ENCODE data around the gene RGMA.

RGMA gene, protein sequence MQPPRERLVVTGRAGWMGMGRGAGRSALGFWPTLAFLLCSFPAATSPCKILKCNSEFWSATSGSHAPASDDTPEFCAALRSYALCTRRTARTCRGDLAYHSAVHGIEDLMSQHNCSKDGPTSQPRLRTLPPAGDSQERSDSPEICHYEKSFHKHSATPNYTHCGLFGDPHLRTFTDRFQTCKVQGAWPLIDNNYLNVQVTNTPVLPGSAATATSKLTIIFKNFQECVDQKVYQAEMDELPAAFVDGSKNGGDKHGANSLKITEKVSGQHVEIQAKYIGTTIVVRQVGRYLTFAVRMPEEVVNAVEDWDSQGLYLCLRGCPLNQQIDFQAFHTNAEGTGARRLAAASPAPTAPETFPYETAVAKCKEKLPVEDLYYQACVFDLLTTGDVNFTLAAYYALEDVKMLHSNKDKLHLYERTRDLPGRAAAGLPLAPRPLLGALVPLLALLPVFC

DNA sequence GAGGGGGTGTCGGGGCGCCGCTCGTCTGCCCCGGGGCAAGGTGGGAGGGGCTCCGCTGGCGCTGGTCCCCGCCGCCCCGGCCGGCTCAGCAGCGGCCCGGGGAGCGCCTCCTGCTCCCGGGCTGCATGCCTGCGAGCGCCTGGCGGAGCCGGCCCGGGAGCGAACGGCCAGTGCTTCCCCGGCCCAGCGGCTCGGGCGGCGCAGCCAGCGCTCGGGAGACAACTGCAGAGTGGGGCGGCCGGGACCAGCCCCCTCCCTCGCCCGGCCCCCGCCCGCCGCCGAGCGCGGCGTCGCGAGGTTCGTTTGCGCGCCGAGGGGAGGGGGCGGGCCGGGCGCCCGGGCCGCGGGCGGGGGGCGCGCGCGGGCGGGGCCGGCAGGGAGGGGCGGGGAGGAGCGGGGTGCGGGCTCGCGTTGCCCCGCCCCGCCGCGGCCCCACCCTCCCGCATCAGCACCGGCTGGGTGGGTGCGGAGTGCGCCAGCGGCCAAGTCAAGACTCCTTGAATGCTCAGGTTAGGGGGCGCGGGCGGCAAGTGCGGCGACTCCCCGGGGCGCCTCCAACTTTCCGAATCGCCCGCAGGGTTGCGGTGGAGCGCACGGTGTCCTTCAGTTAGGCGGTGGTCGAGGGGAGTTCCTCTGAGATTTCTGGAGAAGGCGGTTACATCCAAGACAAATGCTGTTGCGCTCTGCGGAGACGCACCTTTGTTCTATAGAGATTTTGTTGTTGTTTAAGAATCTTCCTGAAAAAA, at the start of gene RGMA:
TSS of gene RGMA (minus strand) at position 231 of the 746 bp plus-strand sequence. CDS start 279 bp downstream, outside the sequence.
- no peak for DNase-seq

DNA sequence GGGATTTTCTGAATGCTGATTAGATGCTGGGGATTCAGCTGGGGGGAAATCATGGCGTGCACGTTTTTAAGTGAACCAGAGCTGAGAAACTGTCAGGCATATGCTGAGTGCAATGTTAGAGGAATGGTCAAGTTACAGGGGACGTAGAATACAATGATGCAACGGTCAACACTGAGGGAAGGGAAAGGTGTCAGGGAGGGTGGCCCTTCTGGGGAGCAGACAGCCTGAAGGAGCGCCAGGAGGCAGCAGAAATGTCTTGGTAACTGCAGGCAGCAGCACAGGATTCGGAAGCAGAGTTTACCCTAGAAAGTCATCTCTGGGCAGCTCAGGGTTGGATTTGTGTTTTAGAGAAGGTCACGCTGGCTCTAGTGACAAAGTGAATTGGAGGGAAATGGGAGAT, 47.6 kb upstream of the RGMA start:
- no peak for DNase-seq

DNA sequence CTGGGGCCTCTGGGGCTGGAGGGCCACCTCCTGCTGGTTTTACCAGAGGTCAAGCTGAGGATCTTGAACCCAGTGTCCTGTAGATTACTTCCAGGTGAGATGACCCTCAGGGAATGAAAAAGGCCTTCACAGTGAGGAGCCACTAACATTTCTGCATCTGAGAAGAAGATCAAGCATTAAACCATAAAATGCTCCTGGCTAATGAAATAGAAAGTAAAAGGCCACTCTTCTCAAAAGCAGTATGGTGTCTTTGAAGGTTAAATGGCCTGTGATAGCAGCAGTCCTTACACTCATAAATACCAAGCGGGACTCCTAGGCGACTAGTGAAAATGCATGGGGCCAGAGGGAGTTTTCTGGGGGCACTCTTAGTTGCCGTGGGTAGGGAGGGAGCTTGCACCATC, 47.0 kb upstream of the RGMA start:
- no peak for DNase-seq

DNA sequence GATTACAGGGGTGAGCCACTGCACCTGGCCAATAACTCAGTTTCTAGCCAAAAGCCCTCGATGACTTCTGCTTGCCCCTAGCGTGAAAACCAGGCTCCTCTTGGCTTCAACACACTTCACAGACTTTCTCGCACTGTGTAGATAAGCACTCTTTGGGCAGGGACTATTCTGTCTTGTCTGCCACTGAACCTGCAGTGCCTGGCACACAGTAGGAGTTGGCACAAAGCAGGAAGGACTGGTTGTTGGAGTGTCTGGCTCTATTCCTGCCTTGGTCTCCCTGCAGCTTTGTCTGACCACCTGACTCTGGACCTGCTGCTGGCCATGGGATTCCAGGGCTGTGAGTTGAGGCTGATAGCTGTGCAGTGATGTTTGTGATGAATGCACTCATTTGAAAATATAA, 46.4 kb upstream of the RGMA start:
- no peak for DNase-seq

DNA sequence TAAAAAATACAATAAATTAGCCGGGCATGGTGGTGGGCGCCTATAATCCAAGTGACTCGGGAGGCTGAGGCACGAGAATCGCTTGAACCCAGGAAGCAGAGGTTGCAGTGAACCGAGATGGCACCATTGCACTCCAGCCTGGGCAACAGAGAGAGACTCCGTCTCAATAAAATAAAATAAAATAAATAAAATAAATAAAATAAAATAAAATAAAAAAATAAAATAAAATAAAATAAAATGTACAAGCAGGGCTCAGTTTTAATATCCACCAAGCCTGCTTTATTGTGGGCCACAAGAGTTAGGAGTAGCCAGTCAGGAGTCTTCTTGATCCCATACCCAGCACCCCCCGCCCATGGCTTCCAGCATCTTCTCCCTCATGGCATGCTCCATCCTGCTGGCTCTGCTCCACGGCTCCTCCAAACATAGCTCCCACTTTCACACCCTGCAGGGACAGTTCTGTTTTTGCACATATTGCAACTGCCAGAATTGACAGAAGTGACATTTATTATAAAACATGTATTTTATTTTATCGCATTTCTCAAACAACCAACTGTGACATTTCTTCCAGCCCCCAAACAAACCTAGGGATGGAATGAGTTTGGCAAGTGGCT, 42.6 kb upstream of the RGMA start:
- DNase-seq = no peak

DNA sequence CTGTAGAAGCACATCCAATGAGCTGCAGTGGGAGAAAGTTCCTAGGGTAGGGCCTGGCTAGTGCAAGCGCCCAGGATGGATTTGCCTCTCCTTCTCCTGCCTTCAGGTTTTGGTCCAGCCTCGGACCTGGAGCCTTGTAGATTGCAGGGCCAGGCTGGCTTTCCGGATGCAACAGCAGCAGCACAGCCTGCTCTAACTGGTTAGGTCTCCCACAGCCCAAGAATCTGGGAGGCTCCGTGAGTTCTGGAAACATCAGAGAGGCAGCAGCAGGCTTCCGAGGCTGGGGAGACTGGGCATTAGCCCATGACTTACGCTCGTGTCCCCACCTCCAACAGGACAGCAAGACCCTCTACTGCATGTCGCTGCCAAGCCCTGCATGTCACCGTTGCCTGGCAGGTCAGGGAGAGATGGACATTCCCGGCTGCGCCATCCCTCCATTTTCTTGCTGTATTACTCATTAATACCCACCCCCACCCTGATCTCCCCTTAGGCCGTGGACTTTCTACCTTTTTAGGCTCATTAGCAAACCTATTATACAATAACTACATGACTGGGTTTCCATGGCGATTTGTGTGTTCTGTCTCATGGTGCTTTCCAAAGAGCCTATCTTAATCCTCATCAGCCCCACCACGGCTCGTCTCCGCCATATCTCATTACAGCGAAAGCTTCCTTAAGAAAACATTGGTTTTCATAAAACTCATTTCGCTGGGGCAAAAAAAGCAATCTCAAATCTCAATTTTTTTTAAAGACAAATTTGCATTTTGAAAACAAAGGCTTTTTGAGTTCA, 40.9 kb upstream of the RGMA start:
- no peak for DNase-seq

DNA sequence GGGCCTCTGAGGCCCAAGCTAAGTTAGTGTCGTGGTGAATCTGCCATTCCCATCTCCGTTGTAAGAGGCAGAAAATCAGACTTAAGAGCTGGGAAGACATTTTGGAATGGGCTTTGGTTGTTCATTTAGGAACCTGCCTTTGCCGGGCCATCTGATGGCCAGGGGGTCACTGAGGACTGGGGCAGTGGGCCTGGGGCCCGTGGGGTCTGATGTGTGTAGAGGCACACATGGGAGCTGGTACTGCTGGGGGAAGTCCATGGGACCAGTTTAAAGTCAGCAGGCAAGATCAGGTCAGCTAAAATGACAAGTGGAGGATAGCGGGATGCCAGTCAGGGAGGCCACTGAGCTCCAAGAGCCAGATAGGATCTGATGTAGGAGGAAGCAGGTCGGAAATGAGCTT, 38.3 kb upstream of the RGMA start:
- DNase-seq = no peak

DNA sequence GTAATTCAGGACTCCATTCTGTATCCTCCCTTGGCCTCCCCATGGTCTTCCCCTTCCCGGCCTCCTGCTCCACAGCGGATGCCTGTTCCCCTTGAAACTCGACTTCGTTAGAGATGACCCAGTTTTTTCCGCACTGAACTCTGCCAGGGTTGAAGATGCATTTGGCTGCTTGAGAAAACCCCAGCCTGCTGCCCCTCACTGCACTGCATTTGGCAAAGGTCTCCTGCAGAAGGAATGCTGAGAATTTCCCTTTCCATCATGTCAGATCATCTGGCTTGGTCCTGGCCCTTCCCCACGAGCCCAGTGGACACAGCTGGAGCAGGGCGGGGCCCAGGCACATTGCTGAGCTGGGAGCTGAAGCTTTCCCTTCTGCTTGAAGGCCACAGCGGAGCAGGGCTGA, 37.6 kb upstream of the RGMA start:
- DNase-seq = no peak

DNA sequence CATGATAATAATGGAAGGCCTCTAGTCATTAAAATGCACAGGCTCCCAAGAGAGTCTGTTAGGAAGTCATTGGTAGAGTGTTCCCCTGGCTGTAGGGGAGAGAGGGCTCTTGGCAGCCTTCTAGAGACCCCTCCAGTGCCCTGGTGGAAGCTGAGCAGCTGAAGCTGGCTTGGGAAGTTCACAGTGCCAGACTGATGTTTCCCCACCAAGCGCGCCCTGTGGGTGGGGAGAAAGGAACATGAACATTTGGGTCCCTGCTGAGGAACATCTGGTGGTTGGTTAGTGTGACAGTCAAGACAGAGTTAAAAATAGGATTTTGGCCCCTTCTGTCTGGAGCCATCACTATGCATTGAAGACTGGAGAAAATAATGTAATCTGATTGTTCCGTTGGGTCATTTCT, 37.1 kb upstream of the RGMA start:
- no peak for DNase-seq

DNA sequence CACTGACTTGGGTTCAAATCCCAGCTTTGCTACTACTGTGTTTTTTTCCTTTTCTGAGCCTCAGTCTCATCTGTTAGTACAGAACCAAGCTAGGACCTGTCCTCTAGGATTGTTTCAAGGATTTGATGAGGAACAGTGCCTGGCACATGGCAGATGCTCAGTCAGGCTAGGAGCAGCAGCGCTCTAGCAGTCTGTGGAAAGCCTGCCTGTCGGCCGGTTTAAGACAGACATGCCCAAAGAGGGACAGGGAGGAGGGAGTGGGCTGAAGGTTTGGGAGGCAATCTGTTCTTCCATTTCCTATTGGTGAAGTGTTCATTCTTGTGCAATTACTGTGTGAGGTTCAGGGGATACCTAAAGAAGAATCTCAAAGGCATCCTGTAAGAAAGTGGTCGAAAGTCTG, 35.1 kb upstream of the RGMA start:
- no peak for DNase-seq

DNA sequence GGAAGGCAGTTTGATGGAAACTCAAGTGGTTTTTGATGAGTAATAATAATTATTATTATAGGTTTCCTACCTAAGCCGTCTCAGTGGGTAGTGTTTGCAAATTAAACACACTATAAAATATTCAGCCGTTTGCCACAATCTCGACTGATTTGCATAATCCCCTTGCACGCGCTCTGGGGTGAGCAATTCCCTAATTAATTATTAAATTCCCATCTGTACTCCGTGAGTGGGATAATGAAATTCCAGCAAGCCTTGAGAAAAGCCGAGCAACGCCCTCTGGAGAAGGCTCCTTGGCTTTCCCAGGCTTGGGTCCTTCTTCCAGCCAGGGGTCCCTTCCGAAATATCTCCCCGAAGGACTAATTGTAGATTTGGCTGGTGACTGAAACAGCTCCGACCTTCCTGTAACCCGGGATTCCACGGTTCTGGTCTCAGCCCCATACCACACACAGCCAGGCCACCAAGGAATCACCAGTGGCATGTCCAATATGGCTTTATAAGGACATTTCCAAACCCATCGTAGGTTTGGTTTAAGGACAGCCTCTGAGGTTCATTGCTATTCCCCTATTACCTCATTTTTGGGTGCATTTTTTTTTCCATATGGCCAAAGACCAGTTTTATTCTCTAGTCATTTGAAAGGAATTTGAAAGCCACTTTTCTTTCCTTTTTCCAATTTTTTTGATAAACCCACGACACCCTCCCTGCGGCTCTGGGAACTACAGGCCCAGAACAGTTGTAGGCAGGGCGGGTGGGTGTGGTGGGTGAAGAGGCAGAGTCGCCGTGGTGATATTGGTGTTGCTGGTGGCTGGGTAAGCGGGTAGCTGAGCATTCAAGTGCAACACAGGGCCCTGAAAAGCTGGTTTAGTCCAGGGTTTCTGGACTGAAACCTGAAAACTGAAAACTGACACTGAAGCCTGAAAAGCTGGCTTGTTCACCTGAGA, 33.2 kb upstream of the RGMA start:
- no peak for DNase-seq

DNA sequence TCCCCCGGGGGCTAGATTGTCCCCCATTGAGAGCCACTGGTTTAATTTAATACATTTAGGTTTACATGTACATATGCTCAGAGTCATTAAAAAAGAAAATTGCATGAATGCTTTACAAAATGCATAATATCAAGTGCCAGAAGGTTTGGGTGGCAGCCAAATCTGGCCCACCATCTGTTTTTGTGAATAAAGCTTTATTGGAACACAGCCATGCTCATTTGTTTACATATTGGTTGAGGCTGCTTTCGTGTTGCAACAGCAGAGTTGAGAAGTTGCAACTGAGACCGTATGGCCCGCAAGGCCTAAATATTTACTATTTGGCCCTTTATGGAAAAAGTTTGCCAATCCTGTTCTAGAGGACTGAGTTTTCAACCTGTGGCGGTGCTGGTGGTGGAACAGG, 32.1 kb upstream of the RGMA start:
- no peak for DNase-seq

DNA sequence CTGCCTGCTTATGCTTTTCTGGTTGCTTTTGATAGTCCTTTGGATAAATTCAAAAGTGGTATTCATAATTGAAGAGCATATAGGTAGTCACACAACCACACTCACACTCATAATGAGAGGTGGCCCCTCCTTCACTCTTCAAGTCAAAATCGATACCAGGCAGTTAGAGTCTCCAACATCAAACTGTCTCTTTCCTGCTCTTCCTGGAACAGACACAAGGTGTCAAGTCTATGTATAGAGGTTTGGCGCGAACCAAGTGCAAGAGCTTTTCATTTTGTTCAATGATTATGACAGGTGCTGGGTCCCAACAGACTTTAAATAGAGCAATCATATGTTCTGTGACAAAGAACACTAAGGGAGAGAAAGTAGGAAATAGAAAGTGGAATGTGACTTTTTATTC, 29.9 kb upstream of the RGMA start:
- no peak for DNase-seq

DNA sequence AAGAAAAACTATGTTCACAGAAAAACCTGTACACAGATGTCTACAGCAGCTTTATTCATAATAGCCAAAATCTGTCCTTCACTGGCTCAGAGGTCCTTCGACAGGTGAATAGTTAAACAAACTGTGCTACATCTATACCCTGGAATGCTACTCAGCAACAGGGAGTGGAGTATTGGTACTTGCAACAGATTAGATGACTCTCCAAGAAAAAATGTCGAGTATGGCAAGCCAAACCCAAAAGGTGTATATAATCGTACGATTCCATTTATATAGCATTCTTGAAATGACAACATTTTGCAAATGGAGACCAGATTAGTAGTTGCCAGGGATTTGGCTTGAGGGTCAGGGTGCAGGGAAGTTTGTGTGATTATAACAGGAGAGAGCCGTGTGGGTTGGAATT, 22.4 kb upstream of the RGMA start:
- no peak for DNase-seq

DNA sequence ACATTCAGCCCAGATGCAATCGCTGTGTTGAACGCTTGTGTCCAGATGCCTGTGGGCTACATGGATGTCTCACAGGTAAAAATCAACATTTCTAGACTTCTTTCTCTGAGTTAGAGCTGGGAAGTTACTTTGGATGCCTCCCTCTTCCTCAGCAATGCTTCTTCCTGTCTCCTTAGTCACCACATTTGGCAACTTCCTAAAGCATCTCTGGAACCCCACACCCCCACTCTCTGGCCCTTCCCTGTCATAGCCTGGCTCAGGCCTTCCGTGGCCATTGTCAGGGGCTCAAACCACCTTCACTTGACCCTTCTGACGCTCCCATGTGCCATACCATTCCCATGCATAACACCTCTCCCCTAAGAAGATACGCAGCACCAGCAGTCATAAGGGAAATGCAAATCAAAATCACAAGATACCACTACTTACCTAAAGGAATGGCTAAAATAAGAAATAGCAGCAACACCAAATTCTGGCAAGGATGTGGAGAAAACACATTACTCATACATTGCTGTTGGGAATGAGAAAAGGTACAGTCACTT, 21.6 kb upstream of the RGMA start:
- no peak for DNase-seq

DNA sequence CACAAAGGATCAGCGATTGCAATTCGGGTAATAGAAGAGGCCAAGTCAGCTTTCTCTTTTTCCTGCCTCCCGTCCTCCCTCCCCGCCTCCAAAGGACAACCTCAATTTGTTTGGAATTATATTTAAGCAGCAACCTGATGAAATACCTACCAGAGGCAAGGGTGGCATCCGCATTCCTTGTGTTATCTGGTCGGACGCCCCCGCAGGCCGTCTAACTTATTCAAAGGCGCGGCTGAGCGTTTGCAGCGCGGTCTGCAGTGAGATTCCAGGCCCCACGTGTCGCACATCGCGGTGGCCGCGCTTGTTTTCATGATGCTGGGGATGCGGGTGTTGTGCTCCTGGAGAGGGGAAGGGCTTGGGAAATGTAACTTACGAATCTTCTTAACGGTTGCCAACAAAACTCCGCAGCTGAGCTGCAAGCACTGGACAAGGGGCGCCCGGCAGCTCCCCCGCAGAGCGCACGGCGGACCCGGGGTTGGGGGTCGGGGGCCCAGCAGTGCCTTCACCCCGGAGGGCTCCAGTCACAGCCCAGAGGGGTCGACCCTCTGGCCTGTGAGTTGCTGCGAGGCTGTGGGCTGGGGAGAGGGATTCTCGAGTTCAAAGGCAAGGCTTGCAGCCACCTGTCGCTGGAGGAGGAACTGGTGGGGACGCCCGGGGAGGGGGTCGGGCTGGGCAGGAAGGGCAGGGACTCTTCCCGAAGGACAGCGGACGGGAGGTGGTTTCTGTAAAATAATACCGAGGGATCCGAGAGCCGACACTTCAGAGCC, 20.5 kb upstream of the RGMA start:
- DNase-seq = no peak

DNA sequence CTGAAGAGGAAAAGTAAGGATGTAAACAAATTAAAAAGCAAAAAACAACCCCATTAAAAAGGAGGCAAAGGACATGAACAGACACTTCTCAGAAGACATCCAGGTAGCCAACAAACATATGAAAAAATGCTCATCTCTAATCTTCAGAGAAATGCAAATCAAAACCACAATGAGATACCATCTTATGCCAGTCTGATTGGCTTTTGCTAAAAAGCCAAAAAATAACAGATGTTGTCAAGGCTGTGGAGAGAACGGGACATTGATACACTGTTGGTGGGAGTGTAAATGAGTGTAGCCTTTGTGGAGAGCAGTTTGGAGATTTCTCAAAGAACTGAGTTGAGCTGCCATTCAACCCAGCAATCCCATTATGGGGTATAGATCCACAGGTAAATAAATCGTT, 18.6 kb upstream of the RGMA start:
- no peak for DNase-seq

DNA sequence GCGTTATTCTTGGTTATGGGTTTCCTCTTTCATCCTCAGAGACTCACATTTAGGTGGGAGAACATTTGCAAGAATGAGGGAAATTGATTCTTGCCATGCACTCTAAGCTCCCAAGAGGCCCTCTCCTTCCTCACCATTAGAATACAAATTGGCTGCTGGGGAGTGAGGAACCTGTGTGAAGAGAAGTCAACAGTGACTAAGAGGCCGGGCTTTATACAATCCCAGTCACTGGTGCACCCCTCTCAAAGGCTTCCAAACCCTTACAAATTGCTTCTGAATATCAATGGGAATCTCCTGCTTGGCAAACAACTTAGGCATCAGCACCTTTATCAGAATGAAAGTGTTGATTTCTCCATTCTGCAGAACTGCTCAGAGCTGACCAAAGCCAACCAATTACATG, 16.5 kb upstream of the RGMA start:
- DNase-seq = no peak

DNA sequence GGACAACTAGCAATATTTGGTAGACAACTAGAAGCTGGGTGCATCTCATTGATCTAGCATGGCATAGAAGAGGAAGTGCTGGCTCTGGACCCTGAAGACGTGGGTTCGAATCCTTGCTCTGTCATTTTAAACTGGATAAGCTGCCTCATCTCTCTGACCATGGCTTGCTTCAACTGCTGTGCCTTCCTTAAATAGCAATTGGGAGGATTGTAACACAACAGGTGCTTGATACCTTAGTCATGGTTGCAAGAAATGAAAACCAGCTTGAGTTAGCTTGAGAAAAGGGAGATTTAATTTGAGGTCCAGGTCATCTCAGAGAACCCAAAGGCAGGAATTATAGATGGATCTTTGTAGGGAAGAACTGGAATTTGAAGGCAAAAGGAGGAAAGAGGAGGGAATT, 14.8 kb upstream of the RGMA start:
- no peak for DNase-seq

DNA sequence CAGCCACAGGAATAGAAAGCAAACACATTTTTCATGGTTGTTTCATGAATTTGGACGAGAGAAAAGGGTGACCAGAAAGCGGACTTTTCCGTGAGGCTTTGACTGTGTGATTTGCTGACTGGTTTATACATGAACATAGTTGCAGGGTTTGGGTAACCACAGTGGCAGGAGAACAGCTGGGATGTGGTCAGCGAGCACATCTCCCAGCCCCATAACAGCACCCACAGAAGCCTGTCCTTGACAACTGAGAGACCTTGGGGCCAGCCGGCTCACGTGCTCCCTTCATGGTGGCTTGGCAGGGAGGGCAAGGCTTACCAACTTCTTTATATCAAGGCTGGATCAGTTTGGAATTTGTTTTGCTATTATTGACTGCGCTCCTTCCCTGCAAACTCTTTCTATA, 13.2 kb upstream of the RGMA start:
- no peak for DNase-seq

DNA sequence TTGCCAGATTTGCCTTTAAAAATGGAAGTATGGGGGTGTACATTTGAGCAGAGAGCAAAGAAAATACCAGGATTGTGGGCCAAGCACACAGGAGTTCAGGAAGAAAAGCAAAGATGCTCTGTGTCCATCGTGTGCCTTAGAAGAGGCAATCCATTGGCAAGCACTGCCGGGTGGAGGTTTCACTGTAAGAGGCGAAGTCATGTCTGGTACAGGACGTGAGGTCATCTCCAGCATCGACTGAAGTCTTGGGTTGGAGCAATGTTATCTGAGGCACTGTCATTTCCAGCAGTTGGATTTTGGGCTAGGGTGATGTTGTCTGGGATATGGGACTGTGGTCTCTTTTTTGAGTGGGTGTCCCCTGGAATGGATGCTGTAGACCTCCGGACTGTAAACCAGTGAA, 4.8 kb upstream of the RGMA start:
- DNase-seq = no peak
